Measurements from ENCODE around the gene PCGF2. TPM values are rescaled to one million over a fixed set of nuclear protein-coding genes. Genes with fewer than 3 reads are reported as not detected.

Gene PCGF2
- total and polyA plus RNA-seq, 9 of the 15 experiments (the other 6 are each of a cell fraction or from before 2014, with no cell fraction given) = 1.3 to 33.4 (median 7.0) TPM

DNA sequence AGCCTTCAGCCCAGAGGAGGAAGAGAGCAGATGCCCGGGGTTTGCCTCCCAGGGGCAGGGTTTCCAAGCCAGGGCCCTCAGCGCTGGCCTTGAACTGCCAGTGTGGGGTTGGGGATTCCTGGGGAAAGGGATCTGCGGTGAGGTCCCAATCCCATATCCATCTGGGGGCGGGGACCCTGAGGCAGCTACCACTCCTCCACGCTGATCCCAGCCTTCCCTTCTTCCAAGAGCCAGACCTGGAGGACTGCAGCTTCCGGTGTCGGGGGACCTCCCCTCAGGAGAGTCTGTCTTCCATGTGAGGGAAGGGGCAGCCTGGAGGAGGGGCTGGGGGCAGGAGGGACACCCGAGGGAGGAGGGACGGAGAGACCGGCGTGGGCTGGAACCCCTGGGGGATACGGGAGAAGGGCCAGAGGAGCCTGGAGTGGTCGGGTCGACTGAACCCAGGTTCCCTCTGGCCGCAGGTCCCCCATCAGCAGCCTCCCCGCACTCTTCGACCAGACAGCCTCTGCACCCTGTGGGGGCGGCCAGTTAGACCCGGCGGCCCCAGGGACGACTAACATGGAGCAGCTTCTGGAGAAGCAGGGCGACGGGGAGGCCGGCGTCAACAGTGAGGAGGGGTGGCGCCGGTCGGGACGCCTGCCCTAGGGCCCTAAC is 28.7 kb downstream of the PCGF2 start (continued):
- TF ChIP-seq HDAC1 (IDR thresholded peaks at IDR 0.05) (no peak), POU5F1 (IDR thresholded peaks at IDR 0.05; ENCODE audit: borderline replicate concordance, low read depth, low read length, partially characterized antibody) (no peak), ZNF436 (CRISPR knock-in tag; IDR thresholded peaks at IDR 0.05) (no peak), PCBP1 (IDR thresholded peaks at IDR 0.05; ENCODE audit: low read depth, low read length, poor library complexity, severe bottlenecking) (peak; percentile 48), FOXJ3 (CRISPR knock-in tag; IDR thresholded peaks at IDR 0.05) (no peak), ZNF695 (CRISPR knock-in tag; IDR thresholded peaks at IDR 0.05) (no peak), ZNF507 (tag; conservative IDR thresholded peaks at IDR 0.05) (no peak), POLR2AphosphoS5 (IDR thresholded peaks at IDR 0.05; ENCODE audit: control insufficient read depth, insufficient read depth, low read depth, low read length) (no peak), POLR3G (IDR thresholded peaks at IDR 0.05; ENCODE audit: extremely low read depth, insufficient read length, insufficient replicate concordance) (no peak), IFI16 (CRISPR knock-in tag; IDR thresholded peaks at IDR 0.05) (no peak), FOS (IDR thresholded peaks at IDR 0.05; ENCODE audit: extremely low read depth, insufficient read length) (no peak), ZBTB8A (IDR thresholded peaks at IDR 0.05; ENCODE audit: partially characterized antibody) (no peak), CBX5 (IDR thresholded peaks at IDR 0.05; ENCODE audit: borderline replicate concordance, low read depth) (no peak), NR2F6 (CRISPR knock-in tag; IDR thresholded peaks at IDR 0.05) (no peak), RBFOX2 (IDR thresholded peaks at IDR 0.05; ENCODE audit: low read depth, low read length) (0 out of 2 replicates have a peak, but pooled peaks have one; percentile 8), HMG20A (CRISPR knock-in tag; conservative IDR thresholded peaks at IDR 0.05) (no peak)
- TF ChIP-seq, protein P1, sequence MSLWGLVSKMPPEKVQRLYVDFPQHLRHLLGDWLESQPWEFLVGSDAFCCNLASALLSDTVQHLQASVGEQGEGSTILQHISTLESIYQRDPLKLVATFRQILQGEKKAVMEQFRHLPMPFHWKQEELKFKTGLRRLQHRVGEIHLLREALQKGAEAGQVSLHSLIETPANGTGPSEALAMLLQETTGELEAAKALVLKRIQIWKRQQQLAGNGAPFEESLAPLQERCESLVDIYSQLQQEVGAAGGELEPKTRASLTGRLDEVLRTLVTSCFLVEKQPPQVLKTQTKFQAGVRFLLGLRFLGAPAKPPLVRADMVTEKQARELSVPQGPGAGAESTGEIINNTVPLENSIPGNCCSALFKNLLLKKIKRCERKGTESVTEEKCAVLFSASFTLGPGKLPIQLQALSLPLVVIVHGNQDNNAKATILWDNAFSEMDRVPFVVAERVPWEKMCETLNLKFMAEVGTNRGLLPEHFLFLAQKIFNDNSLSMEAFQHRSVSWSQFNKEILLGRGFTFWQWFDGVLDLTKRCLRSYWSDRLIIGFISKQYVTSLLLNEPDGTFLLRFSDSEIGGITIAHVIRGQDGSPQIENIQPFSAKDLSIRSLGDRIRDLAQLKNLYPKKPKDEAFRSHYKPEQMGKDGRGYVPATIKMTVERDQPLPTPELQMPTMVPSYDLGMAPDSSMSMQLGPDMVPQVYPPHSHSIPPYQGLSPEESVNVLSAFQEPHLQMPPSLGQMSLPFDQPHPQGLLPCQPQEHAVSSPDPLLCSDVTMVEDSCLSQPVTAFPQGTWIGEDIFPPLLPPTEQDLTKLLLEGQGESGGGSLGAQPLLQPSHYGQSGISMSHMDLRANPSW (CRISPR knock-in tag; IDR thresholded peaks at IDR 0.05) = no peak
- TF ChIP-seq, protein P2, sequence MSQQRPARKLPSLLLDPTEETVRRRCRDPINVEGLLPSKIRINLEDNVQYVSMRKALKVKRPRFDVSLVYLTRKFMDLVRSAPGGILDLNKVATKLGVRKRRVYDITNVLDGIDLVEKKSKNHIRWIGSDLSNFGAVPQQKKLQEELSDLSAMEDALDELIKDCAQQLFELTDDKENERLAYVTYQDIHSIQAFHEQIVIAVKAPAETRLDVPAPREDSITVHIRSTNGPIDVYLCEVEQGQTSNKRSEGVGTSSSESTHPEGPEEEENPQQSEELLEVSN (IDR thresholded peaks at IDR 0.05; ENCODE audit: borderline replicate concordance in 1 of 2, extremely low read depth in 1 of 2, insufficient read depth in 1 of 2, insufficient read length in 1 of 2, low read depth in 1 of 2, low read length in 1 of 2, poor library complexity in 1 of 2, severe bottlenecking in 1 of 2) = peak in 1 of 2 experiments; percentile 22
- TF ChIP-seq, protein P3, sequence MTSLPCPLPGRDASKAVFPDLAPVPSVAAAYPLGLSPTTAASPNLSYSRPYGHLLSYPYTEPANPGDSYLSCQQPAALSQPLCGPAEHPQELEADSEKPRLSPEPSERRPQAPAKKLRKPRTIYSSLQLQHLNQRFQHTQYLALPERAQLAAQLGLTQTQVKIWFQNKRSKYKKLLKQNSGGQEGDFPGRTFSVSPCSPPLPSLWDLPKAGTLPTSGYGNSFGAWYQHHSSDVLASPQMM (CRISPR knock-in tag; IDR thresholded peaks at IDR 0.05) = no peak

All from K562 (cell line).